GM10248 (cell line): ENCODE measurements around the gene PRKCB.
"Not testable (repeated sequence)": the region's sequence is repeated elsewhere in the genome, so short reads cannot be mapped to it uniquely, and the experiment has no call there.

ENCODE experiments used
- CTCF ChIA-PET: fragments of 300-600 bp; sonication (Branson Sonifier 250); formaldehyde crosslinking; extraction: SDS; loops from one replicate; lab custom pipeline; 2021; ENCODE audit warnings: antibody characterized with exemption; lab: Yijun Ruan, JAX
- POLR2A ChIA-PET: fragments of 350-650 bp; sonication (Branson Sonifier 250); formaldehyde crosslinking; extraction: SDS; loops from one replicate; lab custom pipeline; 2020; ENCODE audit warnings: antibody characterized with exemption; lab: Yijun Ruan, JAX
- DNase-seq: peaks from one replicate; pipeline ENCODE4 v3.0.0; 2012; ENCODE audit errors: extremely low spot score
- TF ChIP-seq, protein P1 (sequence below): IDR thresholded peaks from 2 replicates; pipeline ENCODE4 v1.5.1; 2012; ENCODE audit warnings: mild to moderate bottlenecking, low read depth; ENCODE audit errors: extremely low read depth, missing control alignments, control extremely low read depth

The PRKCB gene

DNA sequence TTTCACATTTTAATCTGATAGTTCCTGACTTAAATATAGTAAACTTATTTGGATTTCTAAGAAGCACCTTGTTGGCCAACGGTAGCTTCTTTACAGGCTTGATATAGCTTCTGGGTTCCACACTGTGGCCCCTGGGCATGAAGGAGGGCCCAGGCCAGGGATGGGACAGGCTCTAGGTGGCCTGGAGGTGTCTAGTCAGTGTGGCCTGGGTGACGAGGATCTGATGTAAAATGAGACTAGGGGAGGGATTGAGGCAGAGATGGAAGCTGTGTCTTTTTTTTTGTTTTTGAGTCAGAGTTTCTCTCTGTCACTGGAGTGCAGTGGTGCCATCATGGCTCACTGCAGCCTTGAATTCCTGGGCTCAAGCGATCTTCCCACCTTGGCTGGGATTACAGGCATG, 187.0 kb downstream of the PRKCB start:
- TF ChIP-seq, protein P1, sequence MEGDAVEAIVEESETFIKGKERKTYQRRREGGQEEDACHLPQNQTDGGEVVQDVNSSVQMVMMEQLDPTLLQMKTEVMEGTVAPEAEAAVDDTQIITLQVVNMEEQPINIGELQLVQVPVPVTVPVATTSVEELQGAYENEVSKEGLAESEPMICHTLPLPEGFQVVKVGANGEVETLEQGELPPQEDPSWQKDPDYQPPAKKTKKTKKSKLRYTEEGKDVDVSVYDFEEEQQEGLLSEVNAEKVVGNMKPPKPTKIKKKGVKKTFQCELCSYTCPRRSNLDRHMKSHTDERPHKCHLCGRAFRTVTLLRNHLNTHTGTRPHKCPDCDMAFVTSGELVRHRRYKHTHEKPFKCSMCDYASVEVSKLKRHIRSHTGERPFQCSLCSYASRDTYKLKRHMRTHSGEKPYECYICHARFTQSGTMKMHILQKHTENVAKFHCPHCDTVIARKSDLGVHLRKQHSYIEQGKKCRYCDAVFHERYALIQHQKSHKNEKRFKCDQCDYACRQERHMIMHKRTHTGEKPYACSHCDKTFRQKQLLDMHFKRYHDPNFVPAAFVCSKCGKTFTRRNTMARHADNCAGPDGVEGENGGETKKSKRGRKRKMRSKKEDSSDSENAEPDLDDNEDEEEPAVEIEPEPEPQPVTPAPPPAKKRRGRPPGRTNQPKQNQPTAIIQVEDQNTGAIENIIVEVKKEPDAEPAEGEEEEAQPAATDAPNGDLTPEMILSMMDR, result no peak
- CTCF ChIA-PET, result interaction anchor here (0.8 to 5.7 kb wide), 6 partner anchors 9 to 221 kb away, joined by 3 to 30 read pairs (median 4); no protein-coding TSS in a partner anchor
- POLR2A ChIA-PET, result no interaction called here
- no peak for DNase-seq

DNA sequence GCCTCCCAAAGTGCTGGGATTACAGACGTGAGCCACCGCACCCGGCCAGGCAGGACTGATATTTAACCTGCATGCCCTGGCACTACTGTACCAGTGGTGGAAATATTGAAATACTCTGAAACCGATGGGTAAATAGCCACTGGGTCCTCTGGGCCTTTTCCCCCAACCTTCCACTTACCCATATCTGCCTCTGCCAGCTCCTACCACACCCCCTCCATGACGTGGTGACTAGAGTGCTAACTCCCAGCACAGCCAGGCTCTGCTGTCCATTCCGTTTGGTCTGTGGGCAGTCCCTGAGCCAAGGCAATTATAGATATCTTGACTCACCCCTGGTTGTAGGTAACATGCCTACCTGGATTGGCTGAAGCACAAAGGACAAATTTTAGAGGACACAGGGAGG, 187.8 kb downstream of the PRKCB start:
- TF ChIP-seq, protein P1, result no peak
- no peak for DNase-seq
- ChIA-PET CTCF (interaction anchor here (1.2 to 5.7 kb wide), 6 partner anchors 10 to 223 kb away, joined by 3 to 30 read pairs (median 4); no protein-coding TSS in a partner anchor), POLR2A (no interaction called here)

DNA sequence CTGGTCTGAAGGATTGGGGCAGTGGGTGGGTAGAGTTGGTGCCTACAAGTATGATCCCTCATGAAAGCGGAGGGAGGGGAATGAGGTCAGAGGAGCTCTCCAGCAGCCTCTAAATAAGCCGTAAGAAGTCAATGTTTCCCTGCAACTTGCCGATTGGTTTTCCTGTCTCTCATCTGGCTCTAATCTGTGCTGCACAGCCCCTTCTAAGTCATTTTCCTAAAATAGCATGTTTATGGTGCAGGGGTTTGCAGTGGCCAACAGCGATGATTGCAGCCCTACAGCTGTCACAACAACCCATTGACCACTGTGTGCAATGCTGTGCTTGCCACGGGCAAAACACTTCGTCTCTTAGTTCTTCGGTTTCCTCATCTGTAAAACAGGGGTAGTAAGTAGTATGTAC, 189.2 kb downstream of the PRKCB start:
- TF ChIP-seq, protein P1, result no peak
- CTCF ChIA-PET, result interaction anchor here (1.2 to 5.7 kb wide), 7 partner anchors 9 to 224 kb away, joined by 3 to 30 read pairs (median 4); no protein-coding TSS in a partner anchor
- POLR2A ChIA-PET, result interaction anchor here (0.6 kb wide), 1 partner anchor 11 kb away, joined by 5 read pairs; no protein-coding TSS in a partner anchor
- no peak for DNase-seq

DNA sequence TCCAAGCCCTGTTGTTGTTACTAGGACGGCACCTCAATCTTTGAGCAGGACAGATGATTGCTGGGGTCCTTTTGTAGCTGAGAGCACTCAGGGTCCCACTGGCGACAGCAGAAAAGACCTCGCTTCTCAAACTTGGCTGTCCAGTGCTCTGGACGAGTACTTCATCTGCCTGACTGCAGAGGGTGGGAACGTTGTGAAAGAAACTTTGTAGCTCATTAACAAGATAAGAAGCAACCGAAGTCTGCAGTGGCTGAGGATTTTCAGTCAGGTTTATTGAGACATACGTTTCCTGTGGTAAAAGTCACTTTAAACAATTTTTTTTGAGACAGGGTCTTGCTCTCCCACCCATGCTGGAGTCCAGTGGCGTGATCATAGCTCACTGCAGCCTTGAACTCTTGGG, 191.7 kb downstream of the PRKCB start:
- no peak for DNase-seq
- POLR2A ChIA-PET, result no interaction called here
- TF ChIP-seq, protein P1, result no peak
- CTCF ChIA-PET, result interaction anchor here (0.7 to 5.7 kb wide), 6 partner anchors 8 to 477 kb away, joined by 3 to 30 read pairs (median 5); no protein-coding TSS in a partner anchor

DNA sequence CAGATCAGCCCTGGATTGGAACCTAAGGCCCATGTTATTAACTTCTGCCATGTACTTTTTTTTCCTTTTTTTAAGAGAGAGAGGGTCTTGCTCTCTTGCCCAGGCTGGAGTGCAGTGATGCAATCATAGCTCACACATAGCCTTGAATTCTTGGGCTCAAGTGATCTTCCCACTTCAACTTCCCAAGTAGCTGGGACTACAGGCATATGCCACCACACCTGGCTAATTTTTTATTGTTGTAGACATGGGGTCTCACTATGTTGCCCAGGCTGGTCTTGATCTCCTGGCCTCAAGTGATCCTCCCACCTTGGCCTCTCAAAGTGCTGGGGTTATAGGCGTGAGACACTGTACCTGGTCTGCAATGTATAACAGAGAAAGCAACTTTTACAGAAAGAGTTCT, 194.1 kb downstream of the PRKCB start:
- POLR2A ChIA-PET, DNase-seq: not testable (repeated sequence)
- CTCF ChIA-PET, result interaction anchor here (0.9 kb wide), 1 partner anchor 13 kb away, joined by 4 read pairs; no protein-coding TSS in a partner anchor

DNA sequence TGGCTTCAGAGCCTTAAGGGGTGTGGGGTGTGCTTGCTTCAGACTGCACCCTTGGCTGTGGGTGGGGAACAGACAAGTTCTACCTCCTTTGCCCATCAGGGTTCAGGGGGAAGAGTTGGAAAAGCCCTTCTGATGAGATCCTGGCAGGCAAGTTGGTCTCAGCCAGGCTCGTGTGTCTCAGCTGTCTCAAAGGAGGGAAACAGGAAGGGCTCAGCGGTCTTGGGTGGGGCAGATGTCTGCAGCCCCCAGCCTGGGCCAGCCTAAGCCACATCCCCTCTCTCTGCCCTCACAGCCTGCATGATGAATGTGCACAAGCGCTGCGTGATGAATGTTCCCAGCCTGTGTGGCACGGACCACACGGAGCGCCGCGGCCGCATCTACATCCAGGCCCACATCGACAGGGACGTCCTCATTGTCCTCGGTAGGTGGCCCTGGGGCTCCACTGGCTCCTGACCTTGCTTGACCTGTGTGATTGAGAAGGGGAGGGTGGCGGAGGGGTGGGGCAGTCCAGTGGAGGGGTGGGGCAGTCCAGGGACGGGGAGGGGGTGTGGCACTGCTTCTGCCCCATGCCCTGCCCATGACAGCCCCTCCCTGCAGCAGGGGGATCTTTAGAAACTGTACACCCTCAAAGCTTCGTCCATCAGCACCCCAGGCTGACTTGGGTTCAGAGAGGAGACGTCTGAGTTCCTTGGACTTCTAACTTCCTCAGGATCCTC, 199.5 kb downstream of the PRKCB start:
- CTCF ChIA-PET, result interaction anchor here (0.9 to 6.7 kb wide), 14 partner anchors 8 to 599 kb away, joined by 3 to 132 read pairs (median 6); no protein-coding TSS in a partner anchor
- POLR2A ChIA-PET, result no interaction called here
- TF ChIP-seq, protein P1, result no peak
- DNase-seq, result no peak
